Activated CD8-positive, alpha-beta memory T cell treated with anti-CD3 and anti-CD28 coated beads for 36 hours (primary cell): Measurements from ENCODE around the gene REN. TPM values are rescaled to one million over a fixed set of nuclear protein-coding genes. Genes with fewer than 3 reads are reported as not detected.

ENCODE experiments used
- CTCF ChIA-PET: fragments of 350-600 bp; sonication (Branson Sonifier 250); formaldehyde crosslinking; loops from one replicate; lab custom pipeline; 2021; ENCODE audit warnings: antibody characterized with exemption; lab: Charles Lee
- POLR2A ChIA-PET: fragments of 350-600 bp; sonication (Branson Sonifier 250); formaldehyde crosslinking; loops from one replicate; lab custom pipeline; 2021; ENCODE audit warnings: antibody characterized with exemption; lab: Charles Lee
- total RNA-seq, 2 experiments: library from RNA; stranded (reverse); gene quantifications; one replicate each; pipeline ENCODE4 v1.2.3, GENCODE V29; 2021

REN gene
- total RNA-seq, 2 experiments from 2014 or later: not detected

DNA sequence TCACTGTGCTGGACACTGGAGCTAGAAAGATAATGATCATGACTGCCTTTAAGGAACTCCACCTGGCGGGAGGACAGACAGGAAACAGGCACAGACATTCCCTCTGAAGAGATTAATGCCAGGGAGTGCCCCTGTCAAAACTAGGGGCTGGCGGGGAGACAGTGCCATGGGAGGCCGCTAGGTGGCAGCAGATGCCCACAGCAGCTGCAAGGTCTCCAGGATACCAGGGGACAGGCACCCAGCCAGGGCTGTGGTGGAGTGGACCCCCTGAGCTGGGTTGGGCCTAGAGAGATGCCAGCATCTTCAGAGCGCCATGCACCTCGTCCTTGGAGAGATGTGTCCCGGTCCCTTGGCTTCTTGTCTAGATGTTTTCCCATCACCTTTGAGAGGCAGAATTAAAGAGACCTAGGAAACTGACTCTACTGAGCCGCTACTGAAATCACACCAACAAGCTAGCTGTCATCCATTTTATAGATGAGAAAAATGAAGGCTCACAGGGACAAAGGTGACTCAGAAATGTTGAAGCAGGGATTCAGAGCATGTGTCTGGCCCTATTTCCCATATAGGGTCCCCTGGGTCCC, 3.6 kb downstream of the REN start:
- ChIA-PET CTCF (interaction anchor here (0.6 to 2.6 kb wide), 22 partner anchors 13 to 284 kb away, joined by 3 to 16 read pairs (median 4); no protein-coding TSS in a partner anchor), POLR2A (no interaction called here)

DNA sequence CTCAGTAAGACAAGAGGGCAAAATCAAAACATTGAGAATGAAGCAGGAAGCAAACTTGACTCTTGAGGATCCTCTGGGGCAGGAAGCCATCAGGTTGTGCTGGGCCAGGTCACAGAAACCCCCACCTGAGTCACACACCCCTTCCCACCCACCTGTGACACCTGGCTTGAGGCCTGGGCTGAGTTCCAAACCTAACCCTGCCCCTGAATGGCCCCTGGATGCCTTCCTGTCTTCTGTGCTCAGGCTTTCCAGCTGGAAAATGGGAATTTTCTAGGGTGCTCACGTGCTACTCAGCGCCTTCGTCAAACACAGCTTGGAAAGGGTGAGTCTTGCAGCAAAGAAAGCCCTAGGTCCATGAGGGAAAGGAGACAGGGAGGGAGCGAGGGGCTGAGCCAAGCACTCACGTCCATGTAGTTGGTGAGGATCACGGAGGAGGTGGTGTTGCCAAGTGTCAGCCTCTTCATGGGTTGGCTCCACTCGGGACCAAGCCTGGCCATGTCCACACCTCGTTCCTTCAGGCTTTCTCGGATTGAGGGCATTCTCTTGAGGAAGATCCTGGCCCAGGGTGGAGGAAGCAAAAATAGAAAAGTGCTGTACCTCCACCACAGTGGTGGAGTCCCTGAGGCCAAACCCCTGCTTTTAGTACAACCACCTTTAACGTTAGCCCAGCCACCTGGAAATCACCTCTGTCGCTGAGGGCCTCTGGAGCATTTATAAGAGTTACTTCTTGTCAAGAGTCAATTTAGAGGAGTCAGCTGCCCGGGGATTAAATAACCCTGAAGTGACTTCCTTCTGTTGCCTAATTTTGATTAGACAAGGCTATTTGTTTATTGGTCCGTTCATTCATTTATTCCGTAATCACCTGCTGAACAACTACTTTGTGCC, 4.3 kb downstream of the REN start:
- CTCF ChIA-PET: interaction anchor here (0.9 to 2.6 kb wide), 16 partner anchors 14 to 285 kb away, joined by 3 to 16 read pairs (median 4); no protein-coding TSS in a partner anchor
- POLR2A ChIA-PET: no interaction called here

DNA sequence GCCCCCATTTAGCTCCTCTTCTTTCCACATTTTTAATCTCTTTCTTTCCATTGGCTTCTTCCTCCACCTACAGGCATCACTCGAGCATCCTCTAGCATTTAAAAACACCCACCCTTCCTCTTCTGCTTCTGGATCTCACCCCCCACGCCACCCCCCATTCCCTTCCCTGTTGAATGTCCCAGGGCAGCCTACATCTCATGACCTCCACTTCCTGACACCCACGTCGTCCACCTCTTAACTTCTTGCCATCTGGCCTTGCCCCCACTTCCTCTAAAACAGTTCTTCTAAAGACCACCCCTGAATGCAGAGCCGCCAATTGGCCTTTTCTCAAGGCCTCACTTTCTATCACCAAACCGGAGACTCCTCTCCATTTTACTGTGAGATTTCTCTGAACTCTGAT, 8.2 kb downstream of the REN start:
- CTCF ChIA-PET: interaction anchor here (3.0 kb wide), 1 partner anchor 206 kb away, joined by 10 read pairs; no protein-coding TSS in a partner anchor
- POLR2A ChIA-PET: no interaction called here

DNA sequence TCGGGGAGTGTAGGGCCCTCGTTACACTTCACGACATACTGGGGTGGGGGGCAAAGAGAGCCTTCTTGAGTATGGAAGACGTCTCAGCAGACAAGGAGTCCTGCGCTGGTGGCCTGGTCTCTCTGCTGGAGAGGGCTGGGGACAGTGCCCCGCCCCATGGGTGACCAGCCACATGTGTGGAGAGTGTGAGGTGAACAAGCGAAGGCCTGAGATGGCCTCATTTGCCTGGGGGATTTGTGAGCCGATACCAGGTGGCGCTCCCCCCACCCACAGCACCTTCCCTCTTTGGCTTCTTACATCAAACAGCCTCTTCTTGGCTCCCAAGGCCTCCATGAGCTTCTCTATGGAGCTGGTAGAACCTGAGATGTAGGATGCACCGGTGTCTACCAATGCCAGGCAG, 10.3 kb downstream of the REN start:
- CTCF ChIA-PET: interaction anchor here (1.0 to 1.3 kb wide), 2 partner anchors 27 to 348 kb away, joined by 3 read pairs; no protein-coding TSS in a partner anchor
- POLR2A ChIA-PET: no interaction called here

DNA sequence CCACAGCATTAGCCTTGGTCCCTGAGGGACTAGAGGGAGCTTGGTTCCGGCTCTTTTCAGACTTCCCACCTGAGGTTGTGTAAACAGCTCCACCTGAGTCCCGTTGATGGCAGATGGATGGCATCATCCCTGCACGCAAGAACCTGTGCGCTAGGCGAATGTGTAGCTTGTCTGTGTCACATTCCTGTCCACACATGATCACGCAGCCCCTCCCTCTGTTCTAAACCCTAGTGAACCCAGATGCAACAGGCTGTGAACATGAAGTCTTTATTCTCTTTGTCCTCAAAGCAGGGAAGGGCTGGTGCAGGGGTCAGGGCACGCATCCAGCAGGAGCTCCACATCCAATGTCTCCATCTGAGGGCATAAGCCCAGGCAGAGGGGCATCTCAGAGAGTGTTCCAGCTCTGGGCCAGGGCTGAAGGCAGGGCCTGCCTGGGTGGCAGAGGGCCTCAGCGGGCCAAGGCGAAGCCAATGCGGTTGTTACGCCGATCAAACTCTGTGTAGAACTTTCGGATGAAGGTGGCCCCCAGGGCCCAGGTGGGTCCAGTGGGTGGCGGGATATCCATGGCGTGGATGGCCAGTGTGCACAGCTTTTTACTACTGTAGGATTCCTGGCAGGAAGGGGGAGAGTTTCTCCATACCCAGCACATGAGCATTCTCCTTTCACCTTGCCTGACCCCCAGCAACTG, 11.4 kb downstream of the REN start:
- ChIA-PET CTCF (interaction anchor here (1.0 to 1.3 kb wide), 2 partner anchors 25 to 349 kb away, joined by 3 read pairs; no protein-coding TSS in a partner anchor), POLR2A (no interaction called here)

DNA sequence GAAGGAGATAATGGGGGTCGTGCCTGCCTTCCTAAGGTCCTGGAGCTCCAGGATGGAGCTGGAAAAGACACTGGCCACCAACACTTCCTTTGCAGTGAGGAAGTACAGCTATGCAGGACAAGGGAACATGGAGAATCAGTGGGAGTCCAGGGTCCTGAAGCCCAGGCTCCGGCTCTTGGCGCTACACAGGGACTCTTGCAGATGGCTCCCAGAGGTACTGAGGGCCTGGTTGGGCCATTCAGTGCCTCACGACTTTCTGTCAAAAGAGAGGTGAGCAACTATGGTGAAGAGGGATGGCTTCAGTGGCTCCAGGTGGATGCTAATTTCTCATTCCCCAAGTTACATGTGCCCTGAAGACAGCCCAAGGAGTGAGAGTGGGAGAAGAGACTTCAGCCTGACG, 12.5 kb downstream of the REN start:
- CTCF ChIA-PET: no interaction called here
- POLR2A ChIA-PET: no interaction called here

DNA sequence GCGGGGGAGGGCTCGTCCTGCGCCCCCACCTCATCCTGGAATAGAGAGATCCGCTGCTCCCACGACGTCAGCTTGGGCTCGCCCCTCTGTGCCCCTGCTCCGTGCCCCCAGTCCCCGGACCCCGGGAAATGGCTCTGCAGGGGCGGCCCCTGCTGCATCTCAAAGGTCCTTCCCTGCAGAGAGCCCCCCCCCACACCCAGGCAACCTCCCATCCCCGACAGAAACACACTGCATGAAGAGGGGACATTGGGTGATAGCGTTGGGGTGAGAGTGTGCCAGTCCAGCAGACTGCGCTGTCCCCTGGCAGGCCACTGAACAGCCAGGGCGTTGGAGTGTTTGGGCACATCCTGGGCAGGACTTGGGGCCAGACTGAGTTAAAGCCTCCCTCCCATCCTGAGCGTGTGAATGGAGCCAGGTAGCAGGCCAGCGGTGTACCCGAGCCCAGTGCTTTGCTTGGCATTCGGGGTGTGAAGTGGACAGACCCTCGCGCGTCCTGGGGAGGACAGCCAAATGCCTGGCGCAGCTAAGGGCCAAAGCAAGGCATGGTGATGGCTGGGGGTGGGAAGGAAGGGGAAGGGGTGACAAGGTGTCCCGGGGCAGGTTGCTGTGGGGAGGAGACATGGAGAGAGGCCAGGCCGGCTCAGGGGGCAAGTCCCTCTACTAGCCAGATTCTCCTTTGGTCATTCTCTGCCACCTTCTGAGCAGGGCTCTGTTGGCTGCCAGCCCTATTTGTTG, 13.7 kb downstream of the REN start:
- CTCF ChIA-PET: interaction anchor here (2.1 kb wide), 1 partner anchor 23 kb away, joined by 8 read pairs; no protein-coding TSS in a partner anchor
- POLR2A ChIA-PET: interaction anchor here (0.6 kb wide), 2 partner anchors 491 to 526 kb away, joined by 3 to 4 read pairs; no protein-coding TSS in a partner anchor

DNA sequence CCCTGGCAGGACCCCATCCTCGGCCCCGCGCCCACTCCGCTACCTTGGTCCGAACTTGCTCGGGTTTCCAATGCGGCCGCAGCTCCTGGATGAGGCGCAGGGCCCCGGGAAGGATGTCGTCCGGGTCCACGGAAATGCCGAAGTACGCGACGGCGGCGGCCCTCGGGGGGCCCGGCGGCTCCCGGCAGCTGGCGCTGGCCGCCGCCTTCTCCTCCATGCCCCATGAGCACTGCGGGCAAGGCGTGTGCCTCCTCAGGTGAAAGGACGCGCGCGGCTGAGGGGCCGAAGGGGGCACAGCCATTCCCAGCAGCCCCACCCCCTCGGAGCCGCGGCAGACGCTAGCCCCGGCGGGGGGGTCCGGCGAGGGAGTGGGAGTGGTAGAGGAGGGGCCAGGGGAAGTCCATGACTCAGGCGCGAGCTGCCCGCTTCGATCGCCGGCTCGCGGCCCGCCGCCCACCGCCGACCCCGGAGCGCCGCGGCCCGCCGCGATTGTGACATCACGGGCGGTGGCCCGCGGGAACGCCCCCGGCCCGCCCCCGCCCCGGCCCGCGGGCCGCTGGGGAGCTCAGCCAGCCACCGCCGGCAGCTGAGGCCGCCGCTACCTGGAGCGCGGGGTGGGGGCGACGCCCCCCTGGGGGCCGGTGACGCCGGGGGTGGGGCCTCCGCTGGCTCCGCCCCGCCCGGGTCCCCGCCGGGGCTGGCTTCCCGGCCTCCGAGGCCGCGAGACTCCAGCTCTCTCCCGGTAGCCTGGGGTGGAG, 14.4 kb downstream of the REN start, which contains the start of gene ETNK2:
Gene ETNK2, minus strand, starts transcription at position 493 of the 758 bp plus-strand sequence. Its CDS starts 192 bp downstream, at position 301.
- POLR2A ChIA-PET: interaction anchor here (0.6 kb wide), 2 partner anchors 491 to 526 kb away, joined by 3 to 4 read pairs; no protein-coding TSS in a partner anchor
- CTCF ChIA-PET: interaction anchor here (2.1 kb wide), 1 partner anchor 22 kb away, joined by 8 read pairs; no protein-coding TSS in a partner anchor

DNA sequence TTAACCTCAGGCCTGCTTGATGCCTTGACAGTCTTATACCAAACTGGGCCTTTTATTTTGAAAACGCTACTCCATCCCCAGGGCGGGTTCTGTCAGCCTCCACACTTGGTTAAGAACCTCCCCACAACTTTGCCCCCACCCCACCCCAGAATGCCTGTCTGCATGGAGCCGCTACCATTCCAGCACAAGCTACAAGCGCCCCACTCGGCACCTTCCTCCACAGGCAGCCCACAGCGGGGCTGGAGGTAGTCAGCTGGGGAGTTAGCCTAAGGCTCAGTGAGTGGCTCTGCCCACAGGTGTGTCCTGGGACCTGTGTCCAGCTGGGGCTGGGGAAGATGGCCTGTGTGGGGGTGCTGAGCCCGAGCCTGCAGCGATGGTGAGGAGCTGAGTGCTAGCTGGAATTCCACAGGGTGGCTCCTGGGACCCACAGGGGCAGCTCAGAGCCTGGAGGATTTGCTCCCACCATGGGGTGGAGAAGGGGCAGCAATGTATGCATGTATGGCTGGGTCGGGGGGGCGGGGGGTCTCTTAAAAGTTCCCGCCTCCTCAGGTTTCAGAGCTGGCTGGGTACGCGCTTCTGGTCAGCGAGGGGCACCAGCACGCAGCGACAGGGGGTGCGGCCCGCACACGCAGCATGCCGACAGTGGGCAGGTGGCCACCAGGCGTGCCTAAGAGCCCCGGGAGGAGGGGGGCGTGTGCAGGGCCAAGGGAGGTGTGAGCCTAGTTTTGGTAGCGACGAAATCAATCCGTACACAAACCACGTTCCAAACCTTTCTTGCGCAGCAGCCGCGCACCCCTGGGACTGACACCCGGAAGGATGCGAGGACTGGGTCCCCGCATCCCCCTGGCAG, 15.2 kb downstream of the REN start:
- CTCF ChIA-PET: interaction anchor here (1.1 to 2.1 kb wide), 2 partner anchors 21 to 55 kb away, joined by 7 to 8 read pairs; no protein-coding TSS in a partner anchor

DNA sequence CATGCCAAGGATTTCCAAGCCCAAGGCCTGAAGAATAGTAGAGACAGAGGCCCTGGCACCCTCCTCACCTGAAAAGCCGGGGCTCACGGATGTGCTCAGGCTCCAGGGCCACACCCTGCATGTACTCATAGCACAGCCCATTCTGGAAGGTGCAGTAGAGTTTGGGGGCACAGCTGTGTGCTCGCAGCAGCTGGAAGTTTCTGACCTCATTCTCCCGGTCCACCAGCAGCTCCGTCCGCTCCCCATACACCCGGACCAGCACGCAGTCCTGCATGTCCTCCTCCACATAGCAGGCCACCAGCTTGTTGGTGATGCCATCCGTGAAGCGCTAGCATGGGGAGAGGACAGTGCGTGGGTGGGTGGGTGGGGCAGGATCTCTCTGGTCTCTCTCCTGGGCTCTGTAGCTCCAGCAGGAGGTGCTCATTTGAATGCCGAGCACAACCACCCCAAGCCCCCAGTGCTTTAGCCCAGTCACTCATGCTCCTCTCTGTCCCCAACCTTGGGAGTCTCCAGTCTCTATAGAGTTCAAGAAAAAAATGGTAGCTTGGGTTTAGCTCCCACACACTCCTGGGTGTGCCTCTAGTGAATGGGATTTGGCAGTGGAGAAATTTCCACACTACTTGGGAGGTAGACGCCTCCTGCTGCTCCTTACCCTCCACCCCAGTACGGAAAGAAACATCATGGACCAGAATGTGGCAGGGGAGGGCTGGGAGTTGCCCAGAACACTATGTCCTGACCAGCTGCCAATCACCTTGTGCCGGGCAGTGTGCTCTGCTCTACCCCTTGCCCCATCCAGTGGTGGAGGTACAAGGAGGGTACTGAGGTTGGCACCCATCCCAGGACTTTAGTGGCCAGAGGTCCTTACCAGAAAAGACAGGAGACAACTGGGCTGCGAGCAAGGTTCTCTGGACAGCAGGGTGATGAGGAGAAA, 16.2 kb downstream of the REN start:
- CTCF ChIA-PET: interaction anchor here (1.1 to 2.1 kb wide), 2 partner anchors 20 to 56 kb away, joined by 7 to 8 read pairs; no protein-coding TSS in a partner anchor
- POLR2A ChIA-PET: no interaction called here

More for the DNA sequence above, 15.2 kb downstream of the REN start:
- POLR2A ChIA-PET: no interaction called here

DNA sequence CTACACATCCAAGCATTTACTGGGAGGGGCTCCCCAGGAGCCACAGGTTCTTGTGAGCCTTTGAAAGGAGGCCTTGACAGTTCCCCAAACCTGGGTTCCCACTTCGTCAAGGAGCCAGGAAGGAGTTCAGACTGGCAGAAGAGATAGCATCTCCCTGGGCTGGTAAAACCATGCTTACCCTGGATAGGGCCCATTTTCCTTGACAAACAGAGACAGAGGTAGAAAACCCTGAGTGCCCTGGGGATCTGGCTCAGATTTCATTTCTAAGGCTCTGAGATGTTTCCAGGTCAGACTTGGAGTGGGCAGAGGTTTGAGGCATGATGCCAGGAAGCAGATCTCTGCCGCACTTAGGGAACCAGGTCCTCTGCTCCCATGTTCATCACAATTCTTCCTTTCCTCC, 17.0 kb downstream of the REN start:
- POLR2A ChIA-PET: no interaction called here
- CTCF ChIA-PET: no interaction called here

DNA sequence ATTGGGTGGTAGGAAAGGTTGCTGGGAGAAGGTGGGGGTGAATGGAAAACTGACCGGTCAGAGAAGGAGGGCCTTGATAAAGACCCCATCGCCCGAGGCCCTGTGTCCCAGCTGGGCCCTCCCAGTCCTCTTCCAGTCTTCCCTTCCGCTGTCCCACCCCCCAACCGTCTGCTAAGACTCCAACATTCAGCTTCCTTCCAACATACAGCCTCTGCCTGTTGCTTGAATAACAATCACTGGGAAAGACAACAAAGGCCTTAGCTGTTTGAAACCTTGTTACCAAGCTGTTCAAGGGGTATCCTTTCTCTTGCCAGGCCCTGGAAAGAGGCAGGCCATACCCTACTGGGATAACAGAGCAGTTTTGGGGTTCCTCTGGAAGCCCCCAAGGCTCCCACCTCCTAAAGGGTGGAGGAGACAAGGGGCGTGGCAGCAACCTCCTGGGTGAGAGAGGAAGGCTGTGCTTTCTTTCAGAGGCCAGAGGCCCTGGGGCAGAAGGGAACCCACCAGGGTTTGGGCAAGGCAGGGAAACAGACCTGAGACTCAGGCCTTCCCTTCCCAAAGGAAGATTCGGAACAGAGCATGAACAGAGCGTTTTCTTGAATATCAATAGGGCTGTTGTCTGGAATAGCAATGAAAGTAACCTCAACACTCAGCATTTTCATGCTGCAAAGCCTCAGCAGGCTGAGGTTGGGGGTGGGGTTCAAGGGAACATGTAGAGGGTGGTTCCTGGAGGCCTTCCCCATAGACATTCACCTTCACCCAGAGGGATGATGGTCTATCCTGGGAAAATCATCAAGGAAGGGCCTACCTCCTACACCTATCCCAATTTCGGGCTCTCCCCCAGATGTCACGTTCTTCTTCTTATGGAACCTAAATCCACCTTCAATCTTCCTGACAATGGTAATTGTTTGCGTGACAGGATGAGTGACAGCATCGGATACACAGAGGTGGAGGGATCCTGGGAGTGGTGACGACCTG, 18.4 kb downstream of the REN start:
- CTCF ChIA-PET: interaction anchor here (0.5 to 0.7 kb wide), 2 partner anchors 206 to 338 kb away, joined by 3 read pairs; no protein-coding TSS in a partner anchor

DNA sequence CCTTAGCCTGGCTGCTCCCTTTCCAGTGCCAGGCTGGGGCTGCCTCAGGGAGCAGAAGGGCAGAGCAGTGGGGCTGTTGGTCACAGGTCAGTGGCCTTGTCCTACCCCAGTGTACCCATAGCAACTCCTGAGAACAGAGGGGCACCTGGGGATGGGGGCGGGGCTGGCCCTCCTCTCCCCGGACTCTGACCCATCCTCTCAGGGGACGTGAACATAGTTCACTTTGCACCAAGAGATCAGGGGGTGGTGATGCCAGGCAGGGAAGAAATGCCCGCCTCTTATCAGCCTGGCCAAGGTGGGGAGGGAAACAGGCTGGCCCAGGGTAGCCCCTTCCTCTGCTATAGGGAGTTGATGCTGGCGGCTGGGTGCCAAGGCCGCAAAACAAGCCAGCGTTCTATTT, 19.2 kb downstream of the REN start:
- ChIA-PET CTCF (interaction anchor here (0.5 kb wide), 1 partner anchor 339 kb away, joined by 3 read pairs; no protein-coding TSS in a partner anchor), POLR2A (no interaction called here)

More for the DNA sequence above, 18.4 kb downstream of the REN start:
- POLR2A ChIA-PET: no interaction called here

DNA sequence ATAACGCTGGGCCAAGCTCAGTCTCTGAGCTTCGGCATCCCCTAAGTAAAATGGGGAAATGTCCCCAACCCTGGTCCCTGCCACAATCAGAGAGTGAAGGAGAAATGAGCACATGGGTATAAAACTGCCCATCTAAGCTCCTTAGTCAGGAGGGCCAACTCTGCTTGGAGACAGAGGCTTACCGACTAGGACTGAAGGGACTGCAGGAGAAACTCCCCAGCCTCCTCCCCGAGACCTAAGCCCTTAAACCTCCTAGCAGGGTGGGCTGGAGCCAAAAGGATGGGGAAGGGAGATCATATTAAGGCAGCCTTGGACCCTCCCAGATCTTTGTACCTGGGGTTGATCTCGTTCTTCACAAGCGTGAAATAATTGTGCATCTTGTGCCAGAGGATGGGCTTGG, 19.8 kb downstream of the REN start:
- ChIA-PET CTCF (interaction anchor here (0.9 kb wide), 1 partner anchor 18 kb away, joined by 3 read pairs; no protein-coding TSS in a partner anchor), POLR2A (no interaction called here)
